Measurements from ENCODE around the gene PRDM16.

DNA sequence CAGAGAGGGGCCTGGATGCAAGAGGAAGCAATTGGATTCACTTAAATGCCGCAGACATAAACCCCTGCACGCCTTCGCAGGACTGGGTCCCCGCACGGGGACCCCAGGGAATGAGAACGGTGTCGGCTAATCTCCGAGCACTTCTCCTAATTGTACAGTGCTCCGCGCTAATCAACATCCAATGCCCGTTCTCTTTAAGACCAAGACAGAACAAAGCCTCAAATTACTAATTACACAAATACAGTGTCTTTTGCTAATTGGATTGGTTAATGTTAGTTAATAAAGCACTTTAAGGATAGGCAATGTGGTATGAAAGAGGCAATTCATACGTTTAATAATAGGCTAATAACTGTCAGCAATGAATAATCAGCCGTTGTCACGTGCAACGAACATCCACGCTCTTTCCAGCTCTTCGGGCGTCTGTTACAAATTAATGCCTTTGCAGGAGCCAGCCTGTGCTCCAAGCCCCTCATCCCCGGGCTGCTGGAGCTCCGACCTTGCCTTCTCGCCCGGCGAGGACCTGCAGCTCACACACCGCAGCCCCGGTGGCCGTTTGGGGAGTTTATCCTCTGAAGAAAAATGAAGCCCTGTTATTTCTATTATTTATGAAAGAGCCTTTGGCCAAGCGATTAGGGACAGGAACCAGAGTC, 157.8 kb downstream of the PRDM16 start:
- TF ChIP-seq, protein P1, sequence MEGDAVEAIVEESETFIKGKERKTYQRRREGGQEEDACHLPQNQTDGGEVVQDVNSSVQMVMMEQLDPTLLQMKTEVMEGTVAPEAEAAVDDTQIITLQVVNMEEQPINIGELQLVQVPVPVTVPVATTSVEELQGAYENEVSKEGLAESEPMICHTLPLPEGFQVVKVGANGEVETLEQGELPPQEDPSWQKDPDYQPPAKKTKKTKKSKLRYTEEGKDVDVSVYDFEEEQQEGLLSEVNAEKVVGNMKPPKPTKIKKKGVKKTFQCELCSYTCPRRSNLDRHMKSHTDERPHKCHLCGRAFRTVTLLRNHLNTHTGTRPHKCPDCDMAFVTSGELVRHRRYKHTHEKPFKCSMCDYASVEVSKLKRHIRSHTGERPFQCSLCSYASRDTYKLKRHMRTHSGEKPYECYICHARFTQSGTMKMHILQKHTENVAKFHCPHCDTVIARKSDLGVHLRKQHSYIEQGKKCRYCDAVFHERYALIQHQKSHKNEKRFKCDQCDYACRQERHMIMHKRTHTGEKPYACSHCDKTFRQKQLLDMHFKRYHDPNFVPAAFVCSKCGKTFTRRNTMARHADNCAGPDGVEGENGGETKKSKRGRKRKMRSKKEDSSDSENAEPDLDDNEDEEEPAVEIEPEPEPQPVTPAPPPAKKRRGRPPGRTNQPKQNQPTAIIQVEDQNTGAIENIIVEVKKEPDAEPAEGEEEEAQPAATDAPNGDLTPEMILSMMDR (IDR thresholded peaks at IDR 0.05; ENCODE audit: low read length): no peak
- TF ChIP-seq EZH2 (IDR thresholded peaks at IDR 0.05; ENCODE audit: borderline replicate concordance, low read length): no peak

All from OCI-LY1 (cell line).